ENCODE data around the gene GMPR2. TPM values are rescaled to one million over a fixed set of nuclear protein-coding genes. Genes with fewer than 3 reads are reported as not detected.

Gene GMPR2
- total and polyA plus RNA-seq, 2 of the 13 experiments (the other 11 are each of a cell fraction or from before 2014, with no cell fraction given) = 210 to 273 TPM

- TF ChIP-seq PHF5A (CRISPR knock-in tag; IDR thresholded peaks at IDR 0.05; ENCODE audit: low read depth, unreplicated experiment) (no peak), HNF4G (IDR thresholded peaks at IDR 0.05; ENCODE audit: borderline replicate concordance, low read depth, low read length) (no peak), HNF4G (CRISPR knock-in tag; IDR thresholded peaks at IDR 0.05; ENCODE audit: borderline replicate concordance, low read depth) (no peak), DMAP1 (CRISPR knock-in tag; IDR thresholded peaks at IDR 0.05) (no peak), NRL (CRISPR knock-in tag; IDR thresholded peaks at IDR 0.05; ENCODE audit: borderline replicate concordance) (0 out of 2 replicates have a peak, but pooled peaks have one; percentile 63), KLF13 (CRISPR knock-in tag; IDR thresholded peaks at IDR 0.05) (no peak), NFATC3 (CRISPR knock-in tag; IDR thresholded peaks at IDR 0.05) (no peak), NPAS2 (CRISPR knock-in tag; IDR thresholded peaks at IDR 0.05; ENCODE audit: borderline replicate concordance) (peak; percentile 54; the same call in 1 of the 2 replicates), RBM22 (optimal IDR thresholded peaks at IDR 0.05; ENCODE audit: low read length) (peak; percentile 26)
These were observed 50.0 kb downstream of the GMPR2 start (continued) for GRCh38 chr14:24282736-24283135.

DNA sequence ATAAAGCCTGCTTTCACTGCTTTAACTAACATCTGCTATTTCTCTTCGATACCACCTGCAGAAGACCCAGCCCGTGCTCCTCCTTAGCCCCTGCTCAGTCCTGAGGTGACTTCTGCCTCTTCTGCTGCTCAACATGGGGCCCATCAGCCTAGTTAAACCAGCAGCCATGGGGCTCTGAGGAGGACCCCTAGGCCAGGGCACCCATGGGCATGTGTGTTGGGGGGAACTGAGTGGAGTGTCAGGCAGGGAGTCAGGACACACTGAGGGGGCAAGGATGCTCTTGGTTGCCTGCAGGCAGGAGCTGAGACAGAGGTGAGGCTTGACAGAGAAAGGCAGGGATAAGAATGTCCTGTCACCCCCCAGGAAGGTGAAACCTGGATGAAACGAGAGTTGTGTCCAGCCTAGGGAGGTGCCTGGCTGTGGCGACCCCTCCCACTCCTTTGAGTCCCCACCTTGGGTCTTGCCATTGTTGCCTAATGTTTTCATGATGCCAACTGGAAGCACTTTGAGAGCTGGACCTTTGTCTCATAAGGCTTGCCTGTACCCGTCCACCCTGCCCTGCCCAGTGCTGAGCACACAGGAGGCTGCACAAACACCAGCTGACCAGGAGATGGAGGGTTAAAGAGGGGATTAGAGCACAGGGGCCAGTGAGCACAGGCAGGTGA is 51.2 kb downstream of the GMPR2 start:
- H3K9ac ChIP-seq (ENCODE audit: insufficient read depth, low read depth, low read length) = no peak overlapping the region
- WGBS (ENCODE audit: low lambda C conversion rate) = 87% methylated on average over 5 of the region's 5 CpGs
- ATAC-seq = peak; percentile 6
- intact Hi-C loops (cut with micrococcal nuclease; ENCODE audit: unreplicated experiment) = no loop called here
- no peak overlapping the region for H3K27ac ChIP-seq (ENCODE audit: extremely low read length, insufficient read depth, low read length)
- no peak overlapping the region for H2AFZ ChIP-seq (ENCODE audit: low read length)
- in situ Hi-C loops (cut with HindIII; ENCODE audit: extremely low pct_ligation_motif_present, low pct_unique_long_range_greater_than_20kb) = no loop called here
- no peak overlapping the region for H3K4me2 ChIP-seq (ENCODE audit: low read depth, low read length)
- no peak for DNase-seq (ENCODE audit: low spot score)
- CTCF ChIA-PET (ENCODE audit: low intra/inter-chr PET ratio, low total read pairs) = no interaction called here
- no peaks in the 10 kb centered on the region for H3K27me3 ChIP-seq (ENCODE audit: control insufficient read depth in 1 of 2, insufficient read depth in 2 of 2, low read length in 2 of 2)
- FAIRE-seq = no peak
- BruUV-seq (replicated peaks) = no TSS peak
- H3K4me1 ChIP-seq (ENCODE audit: insufficient read depth, low read length) = no peaks in the 10 kb centered on the region
- no peaks in the 10 kb centered on the region for H4K20me1 ChIP-seq (ENCODE audit: insufficient read depth, low read length)
- no peaks in the 10 kb centered on the region for H3K79me2 ChIP-seq (ENCODE audit: insufficient read depth, low read length)
- no peak overlapping the region for H3K4me3 ChIP-seq (replicated peaks in 1 of 3; ENCODE audit: insufficient read depth in 1 of 3, low read depth in 2 of 3, low read length in 3 of 3)
- POLR2A ChIA-PET = interaction anchor here (1.1 to 2.4 kb wide), 5 partner anchors 10 to 41 kb away, joined by 3 to 23 read pairs (median 6); partner anchors contain the start of genes CIDEB, DHRS1, NOP9 and RABGGTA
- no peaks in the 10 kb centered on the region for H3K36me3 ChIP-seq (replicated peaks in 1 of 2; ENCODE audit: control insufficient read depth in 1 of 2, insufficient read depth in 2 of 2, low read length in 2 of 2)
- H3K9me3 ChIP-seq (ENCODE audit: low read length) = no peaks in the 10 kb centered on the region
- TF ChIP-seq ZBTB3 (CRISPR knock-in tag; IDR thresholded peaks at IDR 0.05; ENCODE audit: borderline replicate concordance, low read depth) (no peak), POLR2A (IDR thresholded peaks at IDR 0.05; ENCODE audit: insufficient read depth in 1 of 2, low read depth in 2 of 2, low read length in 2 of 2) (no peak), NFE2L2 (IDR thresholded peaks at IDR 0.05; ENCODE audit: low read length) (no peak), MIXL1 (CRISPR knock-in tag; IDR thresholded peaks at IDR 0.05) (no peak), AKAP8 (CRISPR knock-in tag; IDR thresholded peaks at IDR 0.05) (peak; percentile 18; the same call in 1 of the 2 replicates), BORCS8-MEF2B (CRISPR knock-in tag; IDR thresholded peaks at IDR 0.05) (peak; percentile 25; the same call in 1 of the 2 replicates), HDAC1 (CRISPR knock-in tag; IDR thresholded peaks at IDR 0.05) (no peak), ZNF446 (CRISPR knock-in tag; IDR thresholded peaks at IDR 0.05) (no peak), SP2 (CRISPR knock-in tag; IDR thresholded peaks at IDR 0.05) (no peak), TRIM22 (IDR thresholded peaks at IDR 0.05) (0 out of 2 replicates have a peak, but pooled peaks have one; percentile 23), ZNF7 (CRISPR knock-in tag; IDR thresholded peaks at IDR 0.05) (no peak), ZNF781 (CRISPR knock-in tag; IDR thresholded peaks at IDR 0.05; ENCODE audit: borderline replicate concordance, not compliant biosample characterization) (no peak)
- TF ChIP-seq, protein P1, sequence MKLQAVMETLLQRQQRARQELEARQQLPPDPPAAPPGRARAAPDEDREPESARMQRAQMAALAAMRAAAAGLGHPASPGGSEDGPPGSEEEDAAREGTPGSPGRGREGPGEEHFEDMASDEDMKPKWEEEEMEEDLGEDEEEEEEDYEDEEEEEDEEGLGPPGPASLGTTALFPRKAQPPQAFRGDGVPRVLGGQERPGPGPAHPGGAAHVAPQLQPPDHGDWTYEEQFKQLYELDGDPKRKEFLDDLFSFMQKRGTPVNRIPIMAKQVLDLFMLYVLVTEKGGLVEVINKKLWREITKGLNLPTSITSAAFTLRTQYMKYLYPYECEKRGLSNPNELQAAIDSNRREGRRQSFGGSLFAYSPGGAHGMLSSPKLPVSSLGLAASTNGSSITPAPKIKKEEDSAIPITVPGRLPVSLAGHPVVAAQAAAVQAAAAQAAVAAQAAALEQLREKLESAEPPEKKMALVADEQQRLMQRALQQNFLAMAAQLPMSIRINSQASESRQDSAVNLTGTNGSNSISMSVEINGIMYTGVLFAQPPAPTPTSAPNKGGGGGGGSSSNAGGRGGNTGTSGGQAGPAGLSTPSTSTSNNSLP (IDR thresholded peaks at IDR 0.05; ENCODE audit: low read depth, low read length) = no peak
